ENCODE measurements around the gene ZAP70. TPM values are rescaled to one million over a fixed set of nuclear protein-coding genes. Genes with fewer than 3 reads are reported as not detected.

The ZAP70 gene
- total RNA-seq, 1 experiment from 2014 or later = 0.54 TPM

DNA sequence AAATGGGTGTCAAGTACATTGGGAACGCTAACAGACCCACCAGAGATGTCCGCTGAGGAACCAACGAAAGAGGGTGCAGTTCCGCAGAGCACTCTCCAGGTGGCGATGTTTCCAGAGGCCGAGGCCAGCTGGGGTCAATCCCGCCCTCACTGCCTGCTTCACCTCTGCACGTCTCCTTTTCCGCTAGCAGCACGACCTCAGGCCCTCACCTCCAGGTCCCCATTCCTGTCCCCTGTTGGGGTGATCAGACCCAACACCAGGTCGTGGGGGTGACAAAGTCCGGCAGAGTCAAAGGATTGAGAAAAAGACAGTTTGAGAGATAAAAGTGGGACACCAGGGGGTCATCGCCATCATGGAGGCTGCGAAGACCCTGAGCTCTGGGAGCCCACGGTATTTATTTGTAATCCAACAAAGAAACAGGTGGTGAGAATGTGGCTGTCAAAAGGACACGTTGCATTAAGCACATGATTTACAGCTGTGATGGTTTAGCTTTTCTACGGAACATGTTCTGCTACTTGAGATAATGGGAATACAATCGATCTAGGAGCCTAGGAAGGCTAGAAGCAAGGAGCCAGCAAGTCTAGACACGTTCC is 27.3 kb downstream of the ZAP70 start:
- Histone ChIP-seq H3K27ac (ENCODE audit: low read length) (no peak overlapping the region), H3K36me3 (ENCODE audit: control insufficient read depth, insufficient read depth, low read length) (no peaks in the 10 kb centered on the region), H3K4me1 (ENCODE audit: control insufficient read depth, insufficient read depth, low read length) (no peaks in the 10 kb centered on the region), H3K27me3 (ENCODE audit: control insufficient read depth, insufficient read depth, low read length) (no peaks in the 10 kb centered on the region), H3K9me3 (ENCODE audit: control insufficient read depth, insufficient read depth, low read depth, low read length) (no peaks in the 10 kb centered on the region), H3K4me3 (ENCODE audit: low read depth in 2 of 2, low read length in 2 of 2) (no peak overlapping the region)
- no TSS peak for BruUV-seq (replicated peaks)
- TF ChIP-seq, protein P1, sequence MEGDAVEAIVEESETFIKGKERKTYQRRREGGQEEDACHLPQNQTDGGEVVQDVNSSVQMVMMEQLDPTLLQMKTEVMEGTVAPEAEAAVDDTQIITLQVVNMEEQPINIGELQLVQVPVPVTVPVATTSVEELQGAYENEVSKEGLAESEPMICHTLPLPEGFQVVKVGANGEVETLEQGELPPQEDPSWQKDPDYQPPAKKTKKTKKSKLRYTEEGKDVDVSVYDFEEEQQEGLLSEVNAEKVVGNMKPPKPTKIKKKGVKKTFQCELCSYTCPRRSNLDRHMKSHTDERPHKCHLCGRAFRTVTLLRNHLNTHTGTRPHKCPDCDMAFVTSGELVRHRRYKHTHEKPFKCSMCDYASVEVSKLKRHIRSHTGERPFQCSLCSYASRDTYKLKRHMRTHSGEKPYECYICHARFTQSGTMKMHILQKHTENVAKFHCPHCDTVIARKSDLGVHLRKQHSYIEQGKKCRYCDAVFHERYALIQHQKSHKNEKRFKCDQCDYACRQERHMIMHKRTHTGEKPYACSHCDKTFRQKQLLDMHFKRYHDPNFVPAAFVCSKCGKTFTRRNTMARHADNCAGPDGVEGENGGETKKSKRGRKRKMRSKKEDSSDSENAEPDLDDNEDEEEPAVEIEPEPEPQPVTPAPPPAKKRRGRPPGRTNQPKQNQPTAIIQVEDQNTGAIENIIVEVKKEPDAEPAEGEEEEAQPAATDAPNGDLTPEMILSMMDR (IDR thresholded peaks at IDR 0.05) = peak; percentile 94
- TF ChIP-seq SIN3A (IDR thresholded peaks at IDR 0.05; ENCODE audit: borderline replicate concordance, insufficient read depth, low read depth, low read length) = no peak
- POLR2A ChIA-PET = interaction anchor here (0.6 kb wide), 1 partner anchor 473 kb away, joined by 3 read pairs; no protein-coding TSS in a partner anchor
- DNase-seq (ENCODE audit: low read depth, low spot score) (peak; percentile 42), ATAC-seq (peak; percentile 81)
- CTCF ChIA-PET = interaction anchor here (0.6 to 1.2 kb wide), 2 partner anchors 17 to 644 kb away, joined by 3 to 9 read pairs; no protein-coding TSS in a partner anchor
- intact Hi-C loops (cut with micrococcal nuclease; ENCODE audit: unreplicated experiment) (no loop called here), in situ Hi-C loops (cut with HindIII; ENCODE audit: low pct_unique_long_range_greater_than_20kb, low sequenced_read_pairs) (no loop called here)

DNA sequence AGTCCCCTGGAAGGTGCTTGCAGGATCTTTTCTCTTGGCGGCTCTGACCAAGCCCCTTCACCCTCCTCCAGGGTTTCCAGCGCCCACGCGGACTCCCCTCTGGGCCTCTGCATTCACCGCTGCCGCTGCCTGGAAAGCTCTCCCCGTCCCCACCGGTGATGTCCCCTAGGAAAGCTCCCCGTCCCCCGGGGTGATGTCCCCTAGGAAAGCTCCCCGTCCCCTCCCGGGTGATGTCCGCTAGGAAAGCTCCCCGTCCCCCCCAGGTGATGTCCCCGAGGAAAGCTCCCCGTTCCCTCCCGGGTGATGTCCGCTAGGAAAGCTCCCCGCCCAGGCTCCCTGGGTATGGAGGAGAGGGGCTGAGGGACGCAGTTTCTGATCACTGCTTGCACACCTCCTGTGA is 27.9 kb downstream of the ZAP70 start:
- no peak for DNase-seq (ENCODE audit: low read depth, low spot score)
- in situ Hi-C loops (cut with HindIII; ENCODE audit: low pct_unique_long_range_greater_than_20kb, low sequenced_read_pairs) = no loop called here

More for the DNA sequence above, 27.9 kb downstream of the ZAP70 start:
- Histone ChIP-seq H3K27ac (ENCODE audit: low read length) (no peak overlapping the region), H3K9me3 (ENCODE audit: control insufficient read depth, insufficient read depth, low read depth, low read length) (no peaks in the 10 kb centered on the region), H3K36me3 (ENCODE audit: control insufficient read depth, insufficient read depth, low read length) (no peaks in the 10 kb centered on the region), H3K4me3 (ENCODE audit: low read depth in 2 of 2, low read length in 2 of 2) (no peak overlapping the region), H3K27me3 (ENCODE audit: control insufficient read depth, insufficient read depth, low read length) (no peaks in the 10 kb centered on the region), H3K4me1 (ENCODE audit: control insufficient read depth, insufficient read depth, low read length) (no peaks in the 10 kb centered on the region)
- no peak for ATAC-seq
- no TSS peak for BruUV-seq (replicated peaks)
- intact Hi-C loops (cut with micrococcal nuclease; ENCODE audit: unreplicated experiment) = no loop called here
- ChIA-PET CTCF (interaction anchor here (0.6 to 1.2 kb wide), 2 partner anchors 16 to 644 kb away, joined by 3 to 9 read pairs; no protein-coding TSS in a partner anchor), POLR2A (interaction anchor here (0.6 kb wide), 1 partner anchor 473 kb away, joined by 3 read pairs; no protein-coding TSS in a partner anchor)
- TF ChIP-seq POLR2AphosphoS5 (IDR thresholded peaks at IDR 0.05; ENCODE audit: low read depth, low read length) (no peak), TCF7L2 (IDR thresholded peaks at IDR 0.05; ENCODE audit: low read depth, low read length) (no peak), SIN3A (IDR thresholded peaks at IDR 0.05; ENCODE audit: borderline replicate concordance, insufficient read depth, low read depth, low read length) (no peak)
- TF ChIP-seq, protein P2, sequence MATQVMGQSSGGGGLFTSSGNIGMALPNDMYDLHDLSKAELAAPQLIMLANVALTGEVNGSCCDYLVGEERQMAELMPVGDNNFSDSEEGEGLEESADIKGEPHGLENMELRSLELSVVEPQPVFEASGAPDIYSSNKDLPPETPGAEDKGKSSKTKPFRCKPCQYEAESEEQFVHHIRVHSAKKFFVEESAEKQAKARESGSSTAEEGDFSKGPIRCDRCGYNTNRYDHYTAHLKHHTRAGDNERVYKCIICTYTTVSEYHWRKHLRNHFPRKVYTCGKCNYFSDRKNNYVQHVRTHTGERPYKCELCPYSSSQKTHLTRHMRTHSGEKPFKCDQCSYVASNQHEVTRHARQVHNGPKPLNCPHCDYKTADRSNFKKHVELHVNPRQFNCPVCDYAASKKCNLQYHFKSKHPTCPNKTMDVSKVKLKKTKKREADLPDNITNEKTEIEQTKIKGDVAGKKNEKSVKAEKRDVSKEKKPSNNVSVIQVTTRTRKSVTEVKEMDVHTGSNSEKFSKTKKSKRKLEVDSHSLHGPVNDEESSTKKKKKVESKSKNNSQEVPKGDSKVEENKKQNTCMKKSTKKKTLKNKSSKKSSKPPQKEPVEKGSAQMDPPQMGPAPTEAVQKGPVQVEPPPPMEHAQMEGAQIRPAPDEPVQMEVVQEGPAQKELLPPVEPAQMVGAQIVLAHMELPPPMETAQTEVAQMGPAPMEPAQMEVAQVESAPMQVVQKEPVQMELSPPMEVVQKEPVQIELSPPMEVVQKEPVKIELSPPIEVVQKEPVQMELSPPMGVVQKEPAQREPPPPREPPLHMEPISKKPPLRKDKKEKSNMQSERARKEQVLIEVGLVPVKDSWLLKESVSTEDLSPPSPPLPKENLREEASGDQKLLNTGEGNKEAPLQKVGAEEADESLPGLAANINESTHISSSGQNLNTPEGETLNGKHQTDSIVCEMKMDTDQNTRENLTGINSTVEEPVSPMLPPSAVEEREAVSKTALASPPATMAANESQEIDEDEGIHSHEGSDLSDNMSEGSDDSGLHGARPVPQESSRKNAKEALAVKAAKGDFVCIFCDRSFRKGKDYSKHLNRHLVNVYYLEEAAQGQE (IDR thresholded peaks at IDR 0.05; ENCODE audit: insufficient read depth in 1 of 2, low read depth in 2 of 2, low read length in 1 of 2) = no peak
- TF ChIP-seq, protein P1 (IDR thresholded peaks at IDR 0.05) = no peak
